ENCODE data around the gene CLEC4F.

CLEC4F gene

DNA sequence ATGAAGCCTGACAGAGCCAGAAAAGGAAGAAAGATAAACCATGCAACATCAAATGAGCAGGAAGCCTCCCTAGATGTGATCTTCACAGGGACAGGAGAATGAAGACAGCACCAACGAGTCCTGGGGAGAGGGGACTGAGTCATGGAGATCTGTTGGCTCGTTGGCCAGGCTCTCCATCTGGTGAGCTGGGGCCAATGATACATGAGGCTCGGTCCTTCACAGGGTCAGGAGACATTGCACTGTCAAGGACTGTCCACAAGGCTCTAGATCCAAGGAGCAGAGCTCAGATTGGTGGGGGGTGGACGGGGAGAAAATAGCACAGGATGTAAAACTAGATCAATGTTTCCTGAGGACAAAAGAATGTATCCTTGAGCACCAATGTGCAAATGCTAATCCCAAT is 14.5 kb upstream of the CLEC4F start:
- H3K27ac ChIP-seq (ENCODE audit: low read depth, low read length) = no peak overlapping the region
- peaks cover 21% of the 10 kb centered on the region for H3K27me3 ChIP-seq (ENCODE audit: control insufficient read depth, insufficient read depth, low read length)
- H3K9me3 ChIP-seq (ENCODE audit: control insufficient read depth, insufficient read depth, low read depth, low read length) = no peaks in the 10 kb centered on the region
- no peaks in the 10 kb centered on the region for H3K4me1 ChIP-seq (ENCODE audit: control insufficient read depth, insufficient read depth, low read length)
- H3K4me3 ChIP-seq (ENCODE audit: low read depth, low read length) = no peak overlapping the region
- H3K9ac ChIP-seq (ENCODE audit: low read length) = no peak overlapping the region
- H3K36me3 ChIP-seq (ENCODE audit: control insufficient read depth, insufficient read depth, low read length) = no peaks in the 10 kb centered on the region

DNA sequence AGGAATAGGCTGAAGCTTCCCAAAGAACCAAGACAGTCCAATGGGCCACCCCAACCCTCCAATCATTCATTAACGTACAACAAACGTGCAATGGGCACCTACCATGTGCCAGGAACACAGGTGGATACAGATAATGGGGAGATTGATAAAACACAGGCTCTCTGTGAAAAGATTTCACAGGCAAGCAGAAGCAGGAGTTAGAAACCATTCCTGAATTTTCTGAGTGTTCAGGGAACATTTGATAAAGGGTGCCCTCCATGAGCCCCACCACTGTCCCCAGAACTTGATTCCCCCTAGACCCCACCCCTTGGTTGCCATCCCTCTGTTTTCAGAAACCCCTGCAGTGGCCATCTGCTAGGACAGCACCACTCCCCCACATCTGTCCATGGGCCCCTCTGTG is 13.7 kb upstream of the CLEC4F start:
- Histone ChIP-seq H3K9ac (ENCODE audit: low read length) (no peak overlapping the region), H3K27me3 (ENCODE audit: control insufficient read depth, insufficient read depth, low read length) (peaks cover 26% of the 10 kb centered on the region), H3K4me3 (ENCODE audit: low read depth, low read length) (no peak overlapping the region), H3K4me1 (ENCODE audit: control insufficient read depth, insufficient read depth, low read length) (no peaks in the 10 kb centered on the region), H3K27ac (ENCODE audit: low read depth, low read length) (no peak overlapping the region), H3K36me3 (ENCODE audit: control insufficient read depth, insufficient read depth, low read length) (no peaks in the 10 kb centered on the region), H3K9me3 (ENCODE audit: control insufficient read depth, insufficient read depth, low read depth, low read length) (no peaks in the 10 kb centered on the region)

- Histone ChIP-seq H3K4me1 (ENCODE audit: control insufficient read depth, insufficient read depth, low read length) (0 out of 2 replicates have a peak, but pooled peaks cover 2% of the 10 kb centered on the region), H3K27me3 (ENCODE audit: control insufficient read depth, insufficient read depth, low read length) (peaks cover 26% of the 10 kb centered on the region), H3K4me3 (ENCODE audit: low read depth, low read length) (no peak overlapping the region), H3K36me3 (ENCODE audit: control insufficient read depth, insufficient read depth, low read length) (no peaks in the 10 kb centered on the region), H3K9ac (ENCODE audit: low read length) (no peak overlapping the region), H3K27ac (ENCODE audit: low read depth, low read length) (no peak overlapping the region), H3K9me3 (ENCODE audit: control insufficient read depth, insufficient read depth, low read depth, low read length) (no peaks in the 10 kb centered on the region)
These were observed 12.8 kb upstream of the CLEC4F start for GRCh38 chr2:70833246-70833645.

DNA sequence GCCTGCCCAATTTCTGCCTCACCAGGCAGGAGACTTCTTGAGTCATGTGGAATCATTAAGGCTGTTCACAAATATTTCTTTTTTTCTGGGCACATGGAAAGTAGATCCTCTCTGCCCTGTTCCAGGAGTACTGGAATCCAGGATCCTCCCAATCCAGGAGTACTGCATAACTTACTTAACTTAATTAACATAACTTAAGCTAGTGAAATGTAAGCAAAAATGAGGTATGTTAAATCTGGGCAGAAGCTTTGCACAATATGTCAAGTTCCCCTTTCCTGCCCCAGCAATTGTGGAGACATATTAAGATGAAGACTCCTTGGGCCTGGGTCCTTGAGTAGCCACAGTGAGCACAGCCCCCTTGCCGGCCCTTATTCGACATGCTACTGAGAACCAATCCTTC is 12.0 kb upstream of the CLEC4F start:
- H3K9ac ChIP-seq (ENCODE audit: low read length) = no peak overlapping the region
- H3K4me3 ChIP-seq (ENCODE audit: low read depth, low read length) = no peak overlapping the region
- H3K36me3 ChIP-seq (ENCODE audit: control insufficient read depth, insufficient read depth, low read length) = no peaks in the 10 kb centered on the region
- H3K4me1 ChIP-seq (ENCODE audit: control insufficient read depth, insufficient read depth, low read length) = 0 out of 2 replicates have a peak, but pooled peaks cover 4% of the 10 kb centered on the region
- H3K27me3 ChIP-seq (ENCODE audit: control insufficient read depth, insufficient read depth, low read length) = peaks cover 26% of the 10 kb centered on the region
- no peak overlapping the region for H3K27ac ChIP-seq (ENCODE audit: low read depth, low read length)
- no peaks in the 10 kb centered on the region for H3K9me3 ChIP-seq (ENCODE audit: control insufficient read depth, insufficient read depth, low read depth, low read length)

- Histone ChIP-seq H3K9ac (ENCODE audit: low read length) (no peak overlapping the region), H3K4me1 (ENCODE audit: control insufficient read depth, insufficient read depth, low read length) (0 out of 2 replicates have a peak, but pooled peaks cover 4% of the 10 kb centered on the region), H3K36me3 (ENCODE audit: control insufficient read depth, insufficient read depth, low read length) (no peaks in the 10 kb centered on the region), H3K27me3 (ENCODE audit: control insufficient read depth, insufficient read depth, low read length) (peaks cover 26% of the 10 kb centered on the region), H3K27ac (ENCODE audit: low read depth, low read length) (no peak overlapping the region), H3K4me3 (ENCODE audit: low read depth, low read length) (no peak overlapping the region), H3K9me3 (ENCODE audit: control insufficient read depth, insufficient read depth, low read depth, low read length) (no peaks in the 10 kb centered on the region)
These were observed 11.5 kb upstream of the CLEC4F start for GRCh38 chr2:70831861-70832260.

- peaks cover 17% of the 10 kb centered on the region for H3K27me3 ChIP-seq (ENCODE audit: control insufficient read depth, insufficient read depth, low read length)
- H3K4me3 ChIP-seq (ENCODE audit: low read depth, low read length) = no peak overlapping the region
- H3K36me3 ChIP-seq (ENCODE audit: control insufficient read depth, insufficient read depth, low read length) = no peaks in the 10 kb centered on the region
- no peak overlapping the region for H3K27ac ChIP-seq (ENCODE audit: low read depth, low read length)
- H3K9me3 ChIP-seq (ENCODE audit: control insufficient read depth, insufficient read depth, low read depth, low read length) = no peaks in the 10 kb centered on the region
- no peak overlapping the region for H3K9ac ChIP-seq (ENCODE audit: low read length)
- 0 out of 2 replicates have a peak, but pooled peaks cover 4% of the 10 kb centered on the region for H3K4me1 ChIP-seq (ENCODE audit: control insufficient read depth, insufficient read depth, low read length)
These were observed 10.0 kb upstream of the CLEC4F start for GRCh38 chr2:70830366-70830765.

GRCh38 chr2:70829916-70830315 is 9.5 kb upstream of the CLEC4F start:
- H3K27ac ChIP-seq (ENCODE audit: low read depth, low read length) = no peak overlapping the region
- H3K9me3 ChIP-seq (ENCODE audit: control insufficient read depth, insufficient read depth, low read depth, low read length) = no peaks in the 10 kb centered on the region
- 0 out of 2 replicates have a peak, but pooled peaks cover 4% of the 10 kb centered on the region for H3K4me1 ChIP-seq (ENCODE audit: control insufficient read depth, insufficient read depth, low read length)
- H3K9ac ChIP-seq (ENCODE audit: low read length) = no peak overlapping the region
- no peaks in the 10 kb centered on the region for H3K36me3 ChIP-seq (ENCODE audit: control insufficient read depth, insufficient read depth, low read length)
- peaks cover 16% of the 10 kb centered on the region for H3K27me3 ChIP-seq (ENCODE audit: control insufficient read depth, insufficient read depth, low read length)
- H3K4me3 ChIP-seq (ENCODE audit: low read depth, low read length) = no peak overlapping the region

GRCh38 chr2:70828914-70829824 is 8.8 kb upstream of the CLEC4F start:
- Histone ChIP-seq H3K9me3 (ENCODE audit: control insufficient read depth, insufficient read depth, low read depth, low read length) (no peaks in the 10 kb centered on the region), H3K27me3 (ENCODE audit: control insufficient read depth, insufficient read depth, low read length) (peaks cover 13% of the 10 kb centered on the region), H3K4me3 (ENCODE audit: low read depth, low read length) (no peak overlapping the region), H3K9ac (ENCODE audit: low read length) (no peak overlapping the region), H3K4me1 (ENCODE audit: control insufficient read depth, insufficient read depth, low read length) (0 out of 2 replicates have a peak, but pooled peaks cover 4% of the 10 kb centered on the region), H3K27ac (ENCODE audit: low read depth, low read length) (no peak overlapping the region), H3K36me3 (ENCODE audit: control insufficient read depth, insufficient read depth, low read length) (no peaks in the 10 kb centered on the region)

GRCh38 chr2:70828115-70828514 is 7.7 kb upstream of the CLEC4F start:
- H3K36me3 ChIP-seq (ENCODE audit: control insufficient read depth, insufficient read depth, low read length) = no peaks in the 10 kb centered on the region
- H3K4me3 ChIP-seq (ENCODE audit: low read depth, low read length) = no peak overlapping the region
- 0 out of 2 replicates have a peak, but pooled peaks cover 4% of the 10 kb centered on the region for H3K4me1 ChIP-seq (ENCODE audit: control insufficient read depth, insufficient read depth, low read length)
- no peaks in the 10 kb centered on the region for H3K9me3 ChIP-seq (ENCODE audit: control insufficient read depth, insufficient read depth, low read depth, low read length)
- no peak overlapping the region for H3K27ac ChIP-seq (ENCODE audit: low read depth, low read length)
- peaks cover 13% of the 10 kb centered on the region for H3K27me3 ChIP-seq (ENCODE audit: control insufficient read depth, insufficient read depth, low read length)
- H3K9ac ChIP-seq (ENCODE audit: low read length) = no peak overlapping the region

DNA sequence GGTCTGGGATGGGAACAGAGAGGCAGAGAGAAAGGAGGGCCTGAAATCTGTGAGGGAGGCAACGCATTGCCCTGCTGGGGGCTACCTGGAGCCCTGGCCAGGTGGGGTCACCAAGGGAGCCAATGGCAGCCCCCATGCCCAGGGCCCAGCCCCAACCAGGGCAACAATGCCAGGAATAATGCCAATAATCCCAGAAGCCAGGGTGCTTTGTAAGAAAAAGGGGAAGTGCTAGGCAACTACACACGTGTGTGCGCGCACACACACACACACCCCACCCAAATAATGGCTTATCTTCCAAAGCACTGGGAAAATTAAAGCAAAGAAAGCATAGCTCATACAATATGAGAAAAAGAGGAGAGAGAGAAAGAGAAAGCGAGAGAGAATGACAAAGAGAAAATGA is 7.0 kb upstream of the CLEC4F start:
- Histone ChIP-seq H3K9me3 (ENCODE audit: control insufficient read depth, insufficient read depth, low read depth, low read length) (no peaks in the 10 kb centered on the region), H3K27ac (ENCODE audit: low read depth, low read length) (no peak overlapping the region), H3K9ac (ENCODE audit: low read length) (no peak overlapping the region), H3K4me3 (ENCODE audit: low read depth, low read length) (no peak overlapping the region), H3K4me1 (ENCODE audit: control insufficient read depth, insufficient read depth, low read length) (0 out of 2 replicates have a peak, but pooled peaks cover 4% of the 10 kb centered on the region), H3K36me3 (ENCODE audit: control insufficient read depth, insufficient read depth, low read length) (no peaks in the 10 kb centered on the region), H3K27me3 (ENCODE audit: control insufficient read depth, insufficient read depth, low read length) (peaks cover 18% of the 10 kb centered on the region)

DNA sequence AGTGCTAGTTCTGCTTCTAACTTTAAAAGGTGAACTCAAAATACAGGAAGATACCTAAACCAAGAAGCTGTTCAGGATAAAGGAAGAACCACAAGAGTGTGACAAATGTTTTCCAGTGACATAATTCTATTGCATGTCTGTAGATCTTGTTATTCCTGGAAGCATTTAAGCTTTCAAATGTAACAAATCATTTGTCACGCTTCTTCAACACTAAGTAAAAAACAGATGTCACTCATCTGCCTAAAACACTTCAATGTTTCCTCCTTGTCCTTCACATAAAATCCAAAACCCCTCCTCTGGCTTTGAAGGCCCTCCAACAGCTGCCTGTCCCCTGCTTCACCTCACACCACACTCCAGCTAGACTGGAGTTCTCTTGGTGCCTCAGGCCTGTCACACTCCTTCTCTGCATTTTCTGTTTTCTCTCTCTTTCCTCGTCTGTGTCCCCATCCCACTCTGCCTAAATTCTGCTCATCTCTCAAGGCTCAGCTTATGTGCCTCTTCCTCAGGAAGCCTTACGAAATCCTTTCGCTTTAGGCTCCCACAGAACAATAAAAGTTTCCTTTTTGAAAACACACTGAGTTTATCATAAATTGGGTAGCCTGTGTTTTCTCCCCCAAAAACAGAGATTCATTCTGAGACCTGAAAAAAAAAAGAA is 6.4 kb upstream of the CLEC4F start:
- Histone ChIP-seq H3K9me3 (ENCODE audit: control insufficient read depth, insufficient read depth, low read depth, low read length) (no peaks in the 10 kb centered on the region), H3K27ac (ENCODE audit: low read depth, low read length) (no peak overlapping the region), H3K4me3 (ENCODE audit: low read depth, low read length) (no peak overlapping the region), H3K27me3 (ENCODE audit: control insufficient read depth, insufficient read depth, low read length) (peaks cover 18% of the 10 kb centered on the region), H3K36me3 (ENCODE audit: control insufficient read depth, insufficient read depth, low read length) (no peaks in the 10 kb centered on the region), H3K4me1 (ENCODE audit: control insufficient read depth, insufficient read depth, low read length) (0 out of 2 replicates have a peak, but pooled peaks cover 4% of the 10 kb centered on the region), H3K9ac (ENCODE audit: low read length) (no peak overlapping the region)

All from HUES6 (cell line).